Measurements from ENCODE around the gene DUSP22. TPM values are rescaled to one million over a fixed set of nuclear protein-coding genes. Genes with fewer than 3 reads are reported as not detected.

Gene DUSP22
- total RNA-seq, 1 donor from 2014 or later: 48.0 TPM

DNA sequence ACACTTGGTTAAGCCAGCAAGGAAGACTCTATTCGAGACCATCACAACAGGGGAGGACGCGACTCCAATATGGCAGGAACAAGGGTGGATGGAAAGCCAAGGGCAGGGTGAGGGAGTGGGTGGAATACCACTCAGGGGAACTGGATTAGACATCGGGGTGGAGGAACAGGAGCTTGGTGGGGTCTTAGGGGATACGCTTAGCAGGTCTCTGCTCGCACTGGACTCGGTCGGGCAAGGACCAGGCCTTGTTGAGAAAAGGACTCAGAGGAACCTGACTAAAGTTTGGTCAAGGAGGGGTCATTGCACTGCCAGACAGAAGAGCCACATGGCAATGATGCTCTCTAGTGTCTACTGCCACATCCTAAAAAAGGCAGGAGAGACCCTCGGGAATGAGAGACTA lies 10.5 kb downstream of the DUSP22 start:
- intact Hi-C loops (cut with micrococcal nuclease): no loop called here
- H3K36me3 ChIP-seq: no peaks in the 10 kb centered on the region
- no peak overlapping the region for H3K4me3 ChIP-seq
- no peaks in the 10 kb centered on the region for H3K9me3 ChIP-seq (replicated peaks)
- no peak overlapping the region for H3K27ac ChIP-seq (replicated peaks)
- H3K27me3 ChIP-seq (ENCODE audit: low read depth): no peaks in the 10 kb centered on the region
- TF ChIP-seq, protein P1, sequence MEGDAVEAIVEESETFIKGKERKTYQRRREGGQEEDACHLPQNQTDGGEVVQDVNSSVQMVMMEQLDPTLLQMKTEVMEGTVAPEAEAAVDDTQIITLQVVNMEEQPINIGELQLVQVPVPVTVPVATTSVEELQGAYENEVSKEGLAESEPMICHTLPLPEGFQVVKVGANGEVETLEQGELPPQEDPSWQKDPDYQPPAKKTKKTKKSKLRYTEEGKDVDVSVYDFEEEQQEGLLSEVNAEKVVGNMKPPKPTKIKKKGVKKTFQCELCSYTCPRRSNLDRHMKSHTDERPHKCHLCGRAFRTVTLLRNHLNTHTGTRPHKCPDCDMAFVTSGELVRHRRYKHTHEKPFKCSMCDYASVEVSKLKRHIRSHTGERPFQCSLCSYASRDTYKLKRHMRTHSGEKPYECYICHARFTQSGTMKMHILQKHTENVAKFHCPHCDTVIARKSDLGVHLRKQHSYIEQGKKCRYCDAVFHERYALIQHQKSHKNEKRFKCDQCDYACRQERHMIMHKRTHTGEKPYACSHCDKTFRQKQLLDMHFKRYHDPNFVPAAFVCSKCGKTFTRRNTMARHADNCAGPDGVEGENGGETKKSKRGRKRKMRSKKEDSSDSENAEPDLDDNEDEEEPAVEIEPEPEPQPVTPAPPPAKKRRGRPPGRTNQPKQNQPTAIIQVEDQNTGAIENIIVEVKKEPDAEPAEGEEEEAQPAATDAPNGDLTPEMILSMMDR (IDR thresholded peaks at IDR 0.05; ENCODE audit: borderline replicate concordance): no peak
- peaks cover 42% of the 10 kb centered on the region for H3K4me1 ChIP-seq
- DNase-seq: no peak

DNA sequence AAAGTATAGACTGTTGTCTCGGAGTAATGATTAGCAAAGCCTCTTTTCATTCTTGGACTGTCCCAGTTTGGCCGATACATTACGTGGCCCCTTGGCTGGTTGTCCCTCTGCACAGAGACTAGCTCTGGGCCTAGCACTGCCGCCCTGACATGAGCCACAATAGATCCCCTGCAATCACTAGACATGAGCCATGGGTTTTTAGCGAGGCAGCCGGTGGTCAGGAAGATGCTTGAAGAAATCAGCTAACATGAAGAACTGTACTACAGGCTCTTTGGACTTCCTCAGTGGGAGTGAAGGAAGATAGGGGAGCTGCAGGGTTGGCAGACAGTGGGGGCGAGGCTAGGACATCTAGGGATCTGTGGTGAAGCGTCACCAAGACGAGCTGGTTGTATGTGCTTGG lies 11.0 kb downstream of the DUSP22 start:
- TF ChIP-seq, protein P1 (IDR thresholded peaks at IDR 0.05; ENCODE audit: borderline replicate concordance): no peak
- Histone ChIP-seq H3K36me3 (no peaks in the 10 kb centered on the region), H3K27me3 (ENCODE audit: low read depth) (no peaks in the 10 kb centered on the region), H3K4me3 (no peak overlapping the region), H3K27ac (replicated peaks) (no peak overlapping the region), H3K9me3 (replicated peaks) (no peaks in the 10 kb centered on the region), H3K4me1 (peaks cover 40% of the 10 kb centered on the region)
- intact Hi-C loops (cut with micrococcal nuclease): no loop called here
- no peak for DNase-seq

DNA sequence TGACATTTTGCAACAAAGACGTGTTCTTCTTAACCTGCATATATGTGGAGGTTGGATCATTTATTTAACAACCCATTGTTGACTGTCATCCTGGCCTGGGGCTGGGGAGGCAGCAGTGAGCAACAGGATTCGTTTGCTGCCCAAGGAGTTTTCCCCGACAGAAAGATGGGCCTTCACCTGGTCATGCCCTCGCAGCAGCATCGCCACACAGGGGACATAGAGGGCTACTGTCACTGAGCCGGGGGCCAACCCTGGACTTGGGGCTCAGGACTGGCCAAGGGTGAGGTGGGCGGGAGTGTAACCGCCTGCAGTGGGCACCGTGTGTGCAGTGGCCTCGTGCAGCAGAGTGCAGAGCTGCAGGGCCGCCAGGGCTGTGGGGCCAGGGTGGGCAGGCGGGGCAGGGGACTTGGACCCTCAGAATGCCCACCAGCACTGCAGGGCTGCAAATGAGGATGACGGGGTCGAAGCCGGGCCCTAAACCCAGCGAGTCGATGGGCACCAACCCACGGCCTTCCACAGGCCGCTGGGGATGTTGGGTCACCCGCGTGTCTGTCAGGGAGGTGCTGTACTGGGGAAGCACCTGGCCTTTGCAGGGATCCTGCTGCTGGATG lies 11.8 kb downstream of the DUSP22 start:
- Histone ChIP-seq H3K4me1 (peaks cover 34% of the 10 kb centered on the region), H3K27ac (replicated peaks) (no peak overlapping the region), H3K36me3 (no peaks in the 10 kb centered on the region), H3K4me3 (no peak overlapping the region), H3K27me3 (ENCODE audit: low read depth) (no peaks in the 10 kb centered on the region), H3K9me3 (replicated peaks) (no peaks in the 10 kb centered on the region)
- TF ChIP-seq, protein P1 (IDR thresholded peaks at IDR 0.05; ENCODE audit: borderline replicate concordance): peak; percentile 25
- intact Hi-C loops (cut with micrococcal nuclease): no loop called here
- DNase-seq: no peak

DNA sequence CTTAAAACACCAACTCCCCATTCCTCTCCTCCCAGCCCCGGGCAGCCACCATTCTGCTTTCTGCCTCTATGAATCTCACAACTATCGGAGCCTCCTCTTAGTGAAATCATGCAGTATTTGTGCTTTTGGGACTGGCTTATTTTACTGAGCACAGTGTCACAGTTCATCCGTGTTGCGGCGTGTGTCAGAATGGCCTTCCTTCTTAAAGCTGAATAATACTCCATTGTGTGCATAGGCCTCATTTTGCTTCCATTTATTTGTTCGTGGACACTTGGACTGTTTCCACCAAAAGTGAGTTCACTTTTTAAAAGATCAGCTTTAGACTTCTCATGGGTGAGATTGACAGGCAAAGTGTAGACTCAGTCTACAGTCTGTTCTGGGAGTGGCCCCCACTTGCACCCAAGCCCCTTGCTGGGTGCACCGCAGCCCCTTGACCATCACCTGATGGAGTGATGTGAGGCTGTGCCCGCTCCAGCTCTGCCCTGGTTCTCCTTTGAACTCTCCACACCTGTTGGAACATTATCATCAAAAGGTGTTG lies 12.6 kb downstream of the DUSP22 start:
- Histone ChIP-seq H3K4me3 (no peak overlapping the region), H3K36me3 (no peaks in the 10 kb centered on the region), H3K27me3 (ENCODE audit: low read depth) (no peaks in the 10 kb centered on the region), H3K27ac (replicated peaks) (no peak overlapping the region), H3K9me3 (replicated peaks) (no peaks in the 10 kb centered on the region), H3K4me1 (peaks cover 31% of the 10 kb centered on the region)
- TF ChIP-seq, protein P1 (IDR thresholded peaks at IDR 0.05; ENCODE audit: borderline replicate concordance): no peak
- intact Hi-C loops (cut with micrococcal nuclease): no loop called here
- DNase-seq: no peak

DNA sequence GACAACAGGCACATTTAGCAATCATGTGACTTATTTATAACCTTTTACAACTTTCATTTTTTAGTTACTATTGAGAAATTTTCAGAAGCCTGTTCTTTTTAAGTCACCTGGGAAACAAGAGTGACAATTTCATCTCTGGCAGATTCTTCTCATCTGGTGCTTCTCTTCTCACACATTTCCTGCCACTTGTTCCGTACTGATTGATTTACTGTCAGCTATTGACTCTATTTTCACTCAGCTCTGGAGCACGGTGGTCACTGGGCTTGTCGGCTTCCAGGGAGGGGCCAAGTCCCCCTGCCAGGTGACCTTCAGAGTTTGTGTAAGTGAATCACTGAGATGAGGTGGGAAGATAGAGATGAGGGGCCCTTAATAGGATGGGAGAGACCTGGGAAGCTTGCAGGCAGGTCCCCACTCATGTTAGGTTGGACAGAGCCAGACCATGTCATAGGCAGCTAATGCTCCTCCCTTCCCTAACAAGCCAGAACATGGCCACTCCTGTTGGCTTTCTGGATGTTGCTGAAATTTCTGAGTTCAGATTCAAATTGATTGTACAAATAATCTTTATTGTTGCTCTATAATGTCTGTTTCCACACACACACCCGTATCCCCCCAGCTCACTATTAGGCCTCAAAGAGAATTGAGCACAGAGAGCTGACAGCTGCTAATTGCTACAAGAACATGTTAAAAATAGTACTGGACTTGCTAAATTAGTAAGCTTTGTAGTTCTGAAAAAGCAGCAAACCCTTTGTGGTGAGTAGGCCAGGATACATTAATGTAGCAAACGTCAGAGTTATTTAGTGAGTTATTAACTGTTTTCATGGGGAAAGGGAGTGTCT lies 13.3 kb downstream of the DUSP22 start:
- H3K4me1 ChIP-seq: peaks cover 31% of the 10 kb centered on the region
- DNase-seq: no peak
- H3K36me3 ChIP-seq: no peaks in the 10 kb centered on the region
- TF ChIP-seq, protein P1 (IDR thresholded peaks at IDR 0.05; ENCODE audit: borderline replicate concordance): no peak
- H3K27me3 ChIP-seq (ENCODE audit: low read depth): no peaks in the 10 kb centered on the region
- intact Hi-C loops (cut with micrococcal nuclease): no loop called here
- H3K9me3 ChIP-seq (replicated peaks): no peaks in the 10 kb centered on the region
- no peak overlapping the region for H3K4me3 ChIP-seq
- H3K27ac ChIP-seq (replicated peaks): peak overlapping the region; percentile 7
